WTC11 (cell line): Measurements from ENCODE around the gene NECTIN4. TPM values are rescaled to one million over a fixed set of nuclear protein-coding genes. Genes with fewer than 3 reads are reported as not detected.

Source experiments
- ATAC-seq: fragments of 200-7000 bp; cut with Tn5 transposase; 2 replicates; pipeline ENCODE4 v1.10.0; 2021; ENCODE audit warnings: mild to moderate bottlenecking, moderate library complexity
- CTCF ChIA-PET: fragments of 300-600 bp; sonication (Branson Sonifier 250); formaldehyde crosslinking; loops from one replicate; lab custom pipeline; 2021; ENCODE audit warnings: antibody characterized with exemption; lab: Charles Lee
- POLR2A ChIA-PET: fragments of 350-600 bp; sonication (Branson Sonifier 250); formaldehyde crosslinking; loops from one replicate; lab custom pipeline; 2021; ENCODE audit warnings: antibody characterized with exemption; lab: Charles Lee
- DNase-seq: peaks from one replicate; pipeline ENCODE4 v3.0.0; 2021; ENCODE audit warnings: low spot score
- H3K27ac Mint-ChIP-seq: 2 replicates; pipeline ENCODE4 v1.8.0; 2021; ENCODE audit warnings: mixed read lengths
- H3K27me3 Mint-ChIP-seq: 2 replicates; pipeline ENCODE4 v1.8.0; 2021; ENCODE audit warnings: low read depth, mild to moderate bottlenecking, moderate library complexity, mixed read lengths
- H3K36me3 Mint-ChIP-seq: 2 replicates; pipeline ENCODE4 v1.8.0; 2021; ENCODE audit warnings: mixed read lengths
- H3K4me1 Mint-ChIP-seq: 2 replicates; pipeline ENCODE4 v1.8.0; 2022; ENCODE audit warnings: mixed read lengths
- H3K4me3 Mint-ChIP-seq: 2 replicates; pipeline ENCODE4 v1.8.0; 2021; ENCODE audit warnings: mild to moderate bottlenecking, moderate library complexity, mixed read lengths
- H3K9me3 Mint-ChIP-seq: 2 replicates; pipeline ENCODE4 v1.8.0; 2021; ENCODE audit warnings: mixed read lengths
- ARID4B ChIP-seq: sonication (generic); formaldehyde crosslinking; IDR thresholded peaks from 2 replicates; pipeline ENCODE4 v1.8.0; 2023; ENCODE audit warnings: missing genetic modification reagents, mild to moderate bottlenecking, borderline replicate concordance
- ATF2 ChIP-seq: sonication (generic); formaldehyde crosslinking; IDR thresholded peaks from 2 replicates; pipeline ENCODE4 v1.8.1; 2022; ENCODE audit warnings: low read depth, missing genetic modification reagents, borderline replicate concordance
- EMX1 ChIP-seq: fragments of 250-450 bp; sonication (Bioruptor Pico); IDR thresholded peaks from 2 replicates; pipeline ENCODE4 v1.8.0; 2021; ENCODE audit warnings: mild to moderate bottlenecking
- ESRRA ChIP-seq: sonication (generic); formaldehyde crosslinking; IDR thresholded peaks from 2 replicates; pipeline ENCODE4 v1.8.1; 2022; ENCODE audit warnings: mild to moderate bottlenecking, missing genetic modification reagents, borderline replicate concordance
- ETV6 ChIP-seq: sonication (generic); formaldehyde crosslinking; IDR thresholded peaks from 2 replicates; pipeline ENCODE4 v1.8.1; 2022; ENCODE audit warnings: mild to moderate bottlenecking, missing genetic modification reagents
- IRF2 ChIP-seq: sonication (generic); formaldehyde crosslinking; IDR thresholded peaks from 2 replicates; pipeline ENCODE4 v1.8.0; 2022; ENCODE audit warnings: low read depth, missing genetic modification reagents, borderline replicate concordance
- MXD4 ChIP-seq: fragments of 250-450 bp; sonication (Bioruptor Pico); IDR thresholded peaks from 2 replicates; pipeline ENCODE4 v1.8.0; 2021; ENCODE audit warnings: mild to moderate bottlenecking, moderate library complexity, borderline replicate concordance
- MYBL2 ChIP-seq: sonication (generic); formaldehyde crosslinking; IDR thresholded peaks from 2 replicates; pipeline ENCODE4 v1.8.1; 2023; ENCODE audit warnings: mild to moderate bottlenecking, moderate library complexity, missing genetic modification reagents
- NFATC4 ChIP-seq: fragments of 250-450 bp; sonication (Bioruptor Pico); IDR thresholded peaks from 2 replicates; pipeline ENCODE4 v1.9.0; 2021; ENCODE audit warnings: mild to moderate bottlenecking
- NR1H2 ChIP-seq: sonication (generic); formaldehyde crosslinking; IDR thresholded peaks from 2 replicates; pipeline ENCODE4 v1.9.0; 2021; ENCODE audit warnings: mild to moderate bottlenecking, moderate library complexity, missing genetic modification reagents
- OVOL2 ChIP-seq: fragments of 250-450 bp; sonication (Bioruptor Pico); IDR thresholded peaks from 2 replicates; pipeline ENCODE4 v1.9.0; 2021; ENCODE audit warnings: mild to moderate bottlenecking, borderline replicate concordance
- PRDM15 ChIP-seq: sonication (generic); formaldehyde crosslinking; IDR thresholded peaks from 2 replicates; pipeline ENCODE4 v1.8.0; 2022; ENCODE audit warnings: missing genetic modification reagents
- SOX15 ChIP-seq: fragments of 250-450 bp; sonication (Bioruptor Pico); IDR thresholded peaks from 2 replicates; pipeline ENCODE4 v1.9.0; 2021; ENCODE audit warnings: mild to moderate bottlenecking
- TCF7 ChIP-seq: sonication (generic); formaldehyde crosslinking; IDR thresholded peaks from 2 replicates; pipeline ENCODE4 v1.8.0; 2022; ENCODE audit warnings: mild to moderate bottlenecking, low read depth, missing genetic modification reagents, moderate library complexity
- USF1 ChIP-seq: sonication (generic); formaldehyde crosslinking; IDR thresholded peaks from 2 replicates; pipeline ENCODE4 v1.8.0; 2022; ENCODE audit warnings: mild to moderate bottlenecking, missing genetic modification reagents
- ZBTB21 ChIP-seq: sonication (generic); formaldehyde crosslinking; IDR thresholded peaks from 2 replicates; pipeline ENCODE4 v1.8.1; 2023; ENCODE audit warnings: mild to moderate bottlenecking, missing genetic modification reagents, borderline replicate concordance
- ZNF425 ChIP-seq: fragments of 250-450 bp; sonication (Bioruptor Pico); conservative IDR thresholded peaks from 2 replicates; pipeline ENCODE4 v1.9.0; 2021; ENCODE audit warnings: mild to moderate bottlenecking
- ZNF532 ChIP-seq: fragments of 250-450 bp; sonication (Bioruptor Pico); IDR thresholded peaks from 2 replicates; pipeline ENCODE4 v1.9.0; 2021; ENCODE audit warnings: mild to moderate bottlenecking, borderline replicate concordance
- total RNA-seq: library from RNA; stranded (reverse); gene quantifications from 3 replicates; pipeline ENCODE4 v1.2.3, GENCODE V29; 2021

NECTIN4 gene
- total RNA-seq, 1 experiment from 2014 or later, result 1.7 TPM

- no peak for TF ChIP-seq ARID4B (CRISPR knock-in tag)
- TF ChIP-seq ETV6 (CRISPR knock-in tag), result no peak
- TF ChIP-seq ATF2 (CRISPR knock-in tag), result no peak
Observed at GRCh38 chr1:161091796-161092507, 2.6 kb upstream of the NECTIN4 start (continued).

GRCh38 chr1:161091093-161091492 is 1.7 kb upstream of the NECTIN4 start:
- Mint-ChIP-seq H3K9me3 (no peaks in the 10 kb centered on the region), H3K4me1 (peaks cover 13% of the 10 kb centered on the region), H3K27ac (no peak overlapping the region), H3K4me3 (no peak overlapping the region), H3K36me3 (no peaks in the 10 kb centered on the region), H3K27me3 (peaks cover 6% of the 10 kb centered on the region; the same call in 1 of the 2 replicates)
- ChIA-PET CTCF (interaction anchor here (0.6 to 3.0 kb wide), 2 partner anchors 20 to 133 kb away, joined by 3 to 23 read pairs; no protein-coding TSS in a partner anchor), POLR2A (no interaction called here)
- ATAC-seq, result no peak
- DNase-seq, result no peak
- no peak for TF ChIP-seq IRF2 (CRISPR knock-in tag)
- no peak for TF ChIP-seq SOX15 (CRISPR knock-in tag)
- TF ChIP-seq TCF7 (CRISPR knock-in tag), result no peak
- TF ChIP-seq ESRRA (CRISPR knock-in tag), result no peak
- TF ChIP-seq ZBTB21, result no peak
- TF ChIP-seq PRDM15 (CRISPR knock-in tag), result no peak
- TF ChIP-seq ZNF425 (CRISPR knock-in tag), result no peak
- no peak for TF ChIP-seq MXD4 (CRISPR knock-in tag)
- TF ChIP-seq ZNF532, result no peak
- TF ChIP-seq NR1H2 (CRISPR knock-in tag), result no peak
- TF ChIP-seq NFATC4 (CRISPR knock-in tag), result no peak
- no peak for TF ChIP-seq OVOL2
- TF ChIP-seq USF1, result no peak
- TF ChIP-seq MYBL2 (CRISPR knock-in tag), result no peak
- TF ChIP-seq EMX1 (CRISPR knock-in tag), result no peak
